ENCODE measurements around the gene TEX9.
"Not testable (repeated sequence)": the region's sequence is repeated elsewhere in the genome, so short reads cannot be mapped to it uniquely, and the experiment has no call there.

Gene TEX9

GRCh38 chr15:56361987-56362386 lies 3.2 kb upstream of the TEX9 start:
- in situ Hi-C loops (cut with MboI; ENCODE audit: low sequenced_read_pairs), result no loop called here

DNA sequence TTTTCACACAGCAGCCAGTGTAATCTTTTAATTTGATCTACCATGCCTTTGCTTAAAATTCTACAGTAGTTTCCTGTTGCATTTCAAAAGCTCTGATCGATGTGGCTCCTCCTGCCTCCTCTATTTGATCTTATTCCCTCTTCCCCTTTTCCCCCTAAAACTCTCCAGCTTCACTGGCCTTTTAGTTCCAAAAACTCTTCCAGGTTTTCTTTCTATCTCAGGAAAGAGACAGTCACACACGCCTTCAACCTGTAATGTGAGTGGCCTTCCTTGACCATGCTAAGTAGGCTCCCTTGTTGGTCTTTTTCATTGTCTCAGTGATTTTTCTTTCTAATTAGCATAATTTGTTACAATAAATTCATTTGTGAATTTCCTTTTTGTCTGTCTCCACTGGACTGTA lies 985 bp downstream of the TEX9 start:
- in situ Hi-C loops (cut with MboI; ENCODE audit: low sequenced_read_pairs), result no loop called here

- in situ Hi-C loops (cut with MboI; ENCODE audit: low sequenced_read_pairs), result no loop called here
These were observed 1.9 kb downstream of the TEX9 start for GRCh38 chr15:56367156-56367555.

- in situ Hi-C loops (cut with MboI; ENCODE audit: low sequenced_read_pairs), result no loop called here
These were observed 4.0 kb downstream of the TEX9 start for GRCh38 chr15:56369234-56369633.

DNA sequence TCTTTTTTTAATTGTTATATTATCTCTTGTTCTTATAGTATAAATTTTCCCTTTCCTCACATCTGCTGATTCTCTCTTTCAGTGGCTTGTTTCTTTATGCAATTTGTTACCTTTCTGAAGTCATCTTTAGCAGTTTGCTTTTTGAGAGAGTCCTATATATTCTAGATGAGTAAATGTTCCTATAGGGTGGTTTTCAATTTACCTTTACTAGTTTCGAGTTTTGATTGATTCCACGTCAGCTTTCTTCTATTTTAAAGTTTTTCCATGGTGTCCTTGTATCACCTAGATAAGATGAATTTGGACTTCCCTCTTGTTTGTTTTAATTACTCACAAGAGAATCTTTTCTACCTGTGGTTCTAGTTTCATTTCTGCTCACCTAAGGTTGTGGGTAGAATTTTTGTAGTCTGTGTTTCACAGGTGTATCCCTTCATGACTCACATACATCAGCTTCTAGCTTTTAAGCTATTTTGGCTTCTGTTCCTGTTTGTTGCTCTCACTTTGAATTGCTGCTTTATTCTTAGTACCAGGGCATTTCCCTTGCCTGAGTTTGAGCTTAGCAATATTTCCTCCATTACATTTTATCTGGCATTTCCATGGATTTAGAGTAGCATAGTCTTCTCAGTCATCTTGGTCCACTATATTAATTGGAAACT lies 6.4 kb downstream of the TEX9 start:
- in situ Hi-C loops (cut with MboI; ENCODE audit: low sequenced_read_pairs), result no loop called here

DNA sequence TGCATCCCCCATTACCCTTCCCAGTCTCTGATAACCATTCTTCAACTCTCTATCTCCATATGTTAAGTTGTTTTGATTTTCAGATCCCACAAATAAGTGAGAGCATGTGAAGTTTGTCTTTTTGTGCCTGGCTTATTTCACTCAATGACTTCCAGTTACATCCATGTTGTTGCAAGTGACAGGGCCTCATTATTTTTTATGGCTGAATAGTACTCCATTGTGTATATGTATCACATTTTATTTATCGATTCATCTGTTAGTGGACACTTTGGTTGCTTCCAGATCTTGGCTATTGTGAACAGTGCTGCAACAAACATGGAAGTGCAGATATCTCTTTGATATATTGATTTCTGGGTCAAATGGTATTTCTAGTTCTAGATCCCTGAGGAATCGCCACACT lies 9.5 kb downstream of the TEX9 start:
- in situ Hi-C loops (cut with MboI; ENCODE audit: low sequenced_read_pairs), result not testable (repeated sequence)

DNA sequence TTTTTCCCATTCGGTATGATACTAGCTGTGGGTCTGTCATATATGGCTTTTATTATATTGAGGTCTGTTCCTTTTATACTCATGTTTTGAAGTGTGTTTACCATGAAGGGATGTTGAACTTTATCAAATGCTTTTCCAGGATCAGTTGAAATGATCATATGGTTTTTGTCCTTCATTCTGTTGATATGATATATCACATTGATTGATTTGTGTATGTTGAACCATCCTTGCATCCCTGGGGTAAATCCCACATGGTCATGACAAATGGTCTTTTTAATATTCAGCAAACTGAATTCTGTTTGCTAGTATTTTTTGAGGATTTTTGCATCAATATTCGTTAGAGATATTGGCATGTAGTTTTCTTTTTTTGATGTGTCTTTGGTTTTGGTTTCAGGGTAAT lies 12.6 kb downstream of the TEX9 start:
- in situ Hi-C loops (cut with MboI; ENCODE audit: low sequenced_read_pairs), result not testable (repeated sequence)

- in situ Hi-C loops (cut with MboI; ENCODE audit: low sequenced_read_pairs), result no loop called here
These were observed 17.8 kb downstream of the TEX9 start for GRCh38 chr15:56383010-56383409.

DNA sequence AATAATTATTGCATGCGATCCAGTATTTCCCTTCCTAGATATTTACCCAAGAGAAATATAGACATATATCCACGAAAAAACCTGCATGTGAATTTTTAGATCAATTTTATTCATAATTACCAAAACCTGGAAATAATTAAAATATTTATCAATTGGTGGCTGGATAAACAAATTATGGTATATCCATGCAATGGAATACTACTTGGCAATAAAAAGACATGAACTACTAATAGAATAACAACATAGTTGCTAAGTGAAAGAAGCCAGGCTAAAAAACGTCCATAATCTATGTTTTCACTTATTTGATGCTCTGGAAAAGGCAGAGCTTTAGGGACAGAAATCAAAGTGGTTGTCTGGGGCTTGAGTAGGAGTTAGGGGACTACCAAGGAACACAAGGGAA lies 20.7 kb downstream of the TEX9 start:
- in situ Hi-C loops (cut with MboI; ENCODE audit: low sequenced_read_pairs), result no loop called here

DNA sequence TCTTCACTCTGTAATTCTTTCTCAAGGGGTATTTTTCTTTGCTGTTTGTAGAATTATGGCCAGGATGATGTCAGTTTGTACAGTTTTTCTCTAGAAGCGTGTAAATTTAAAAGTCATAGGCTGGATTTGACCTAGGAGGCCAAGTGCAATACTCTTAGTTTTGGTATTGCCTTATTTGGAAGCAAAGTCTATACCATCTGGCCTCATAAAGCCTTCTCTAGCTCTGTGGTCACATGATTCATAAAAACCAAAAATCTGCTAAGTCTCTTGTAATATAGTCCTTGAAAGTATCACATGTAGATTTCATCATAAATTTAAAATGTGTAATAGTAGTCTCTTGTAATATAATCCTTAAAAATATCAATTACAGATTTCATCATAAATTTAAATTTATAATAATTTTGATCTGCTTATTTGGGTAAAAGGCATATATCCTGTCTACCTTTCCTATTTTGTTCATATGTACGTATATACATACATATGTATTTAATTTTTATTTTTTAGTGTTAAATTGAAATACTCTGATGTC lies 25.6 kb downstream of the TEX9 start:
- in situ Hi-C loops (cut with MboI; ENCODE audit: low sequenced_read_pairs), result no loop called here

DNA sequence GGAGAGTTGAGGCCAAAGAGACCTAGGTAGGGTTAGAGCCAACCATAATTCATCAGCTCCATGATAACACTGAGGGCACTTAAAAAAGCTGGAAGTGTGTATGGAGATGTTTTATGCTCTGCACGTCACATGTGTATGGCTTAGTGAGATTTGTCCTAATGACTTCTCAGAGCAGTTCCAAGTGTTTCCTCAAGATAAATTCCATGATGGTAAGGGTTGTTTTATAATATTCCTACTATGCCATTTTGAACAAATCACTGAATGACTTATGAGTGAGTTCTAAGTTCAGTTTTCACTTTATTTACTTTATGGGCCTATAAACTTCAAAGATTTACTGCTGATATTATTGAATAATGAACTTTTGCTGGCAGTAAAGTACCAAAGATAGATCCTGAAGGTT lies 28.1 kb downstream of the TEX9 start:
- in situ Hi-C loops (cut with MboI; ENCODE audit: low sequenced_read_pairs), result no loop called here

DNA sequence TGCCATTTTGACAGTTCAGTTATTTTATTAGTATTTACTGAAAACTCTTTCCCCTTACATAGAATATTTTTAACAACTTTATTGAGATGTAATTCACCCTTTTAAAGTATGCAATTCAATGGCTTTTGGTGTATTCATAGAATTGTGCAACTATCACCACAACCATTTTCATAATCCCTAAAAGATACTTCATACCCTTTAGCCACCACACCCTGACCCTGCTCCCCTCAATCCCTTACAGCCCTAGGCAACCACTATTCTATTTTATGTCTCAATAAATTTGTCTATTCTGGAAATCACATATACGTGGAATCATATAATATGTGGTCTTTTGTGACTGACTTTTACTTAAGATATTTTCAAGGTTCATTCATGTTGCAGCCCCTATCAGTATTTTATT lies 29.7 kb downstream of the TEX9 start:
- in situ Hi-C loops (cut with MboI; ENCODE audit: low sequenced_read_pairs), result no loop called here

DNA sequence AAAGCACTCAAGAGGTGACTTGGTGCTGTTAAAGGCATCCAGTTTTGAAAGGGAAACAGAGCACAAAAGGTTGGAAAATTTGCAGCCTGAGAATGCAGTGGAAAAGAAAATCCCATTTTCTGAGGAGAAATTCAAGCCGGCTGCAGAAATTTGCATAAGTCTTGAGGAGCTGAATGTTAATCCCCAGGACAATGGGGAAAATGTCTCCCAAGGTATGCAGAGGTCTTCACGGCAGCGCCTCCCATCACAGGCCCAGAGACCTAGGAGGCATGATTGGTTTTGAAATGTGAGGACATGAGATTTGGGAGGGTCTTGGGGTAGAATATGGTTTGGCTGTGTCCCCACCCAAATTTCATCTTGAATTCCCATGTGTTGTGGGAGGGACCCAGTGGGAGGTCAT lies 32.1 kb downstream of the TEX9 start:
- in situ Hi-C loops (cut with MboI; ENCODE audit: low sequenced_read_pairs), result not testable (repeated sequence)

DNA sequence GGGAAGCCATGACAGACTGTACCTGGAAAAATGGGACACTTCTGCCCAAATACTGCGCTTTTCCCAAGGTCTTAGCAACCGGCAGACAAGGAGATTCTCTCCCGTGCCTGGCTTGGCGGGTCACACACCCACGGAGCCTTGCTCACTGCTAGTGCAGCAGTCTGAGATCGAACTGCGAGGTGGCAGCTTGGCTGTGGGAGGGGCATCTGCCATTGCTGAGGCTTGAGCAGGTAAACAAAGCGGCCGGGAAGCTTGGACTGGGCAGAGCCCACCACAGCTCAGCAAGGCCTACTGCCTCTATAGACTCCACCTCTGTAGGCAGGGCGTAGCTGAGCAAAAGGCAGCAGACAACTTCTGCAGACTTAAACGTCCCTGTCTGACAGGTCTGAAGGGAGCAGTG lies 34.0 kb downstream of the TEX9 start:
- in situ Hi-C loops (cut with MboI; ENCODE audit: low sequenced_read_pairs), result not testable (repeated sequence)

- in situ Hi-C loops (cut with MboI; ENCODE audit: low sequenced_read_pairs), result no loop called here
These were observed 45.5 kb downstream of the TEX9 start for GRCh38 chr15:56410721-56411120.

- in situ Hi-C loops (cut with MboI; ENCODE audit: low sequenced_read_pairs), result no loop called here
These were observed 46.0 kb downstream of the TEX9 start for GRCh38 chr15:56411122-56411749.

GRCh38 chr15:56413114-56413733 lies 48.0 kb downstream of the TEX9 start:
- in situ Hi-C loops (cut with MboI; ENCODE audit: low sequenced_read_pairs), result not testable (repeated sequence)

- in situ Hi-C loops (cut with MboI; ENCODE audit: low sequenced_read_pairs), result no loop called here
These were observed 60.0 kb downstream of the TEX9 start for GRCh38 chr15:56425276-56425675.

- in situ Hi-C loops (cut with MboI; ENCODE audit: low sequenced_read_pairs), result no loop called here
These were observed 60.8 kb downstream of the TEX9 start for GRCh38 chr15:56425976-56426375.

DNA sequence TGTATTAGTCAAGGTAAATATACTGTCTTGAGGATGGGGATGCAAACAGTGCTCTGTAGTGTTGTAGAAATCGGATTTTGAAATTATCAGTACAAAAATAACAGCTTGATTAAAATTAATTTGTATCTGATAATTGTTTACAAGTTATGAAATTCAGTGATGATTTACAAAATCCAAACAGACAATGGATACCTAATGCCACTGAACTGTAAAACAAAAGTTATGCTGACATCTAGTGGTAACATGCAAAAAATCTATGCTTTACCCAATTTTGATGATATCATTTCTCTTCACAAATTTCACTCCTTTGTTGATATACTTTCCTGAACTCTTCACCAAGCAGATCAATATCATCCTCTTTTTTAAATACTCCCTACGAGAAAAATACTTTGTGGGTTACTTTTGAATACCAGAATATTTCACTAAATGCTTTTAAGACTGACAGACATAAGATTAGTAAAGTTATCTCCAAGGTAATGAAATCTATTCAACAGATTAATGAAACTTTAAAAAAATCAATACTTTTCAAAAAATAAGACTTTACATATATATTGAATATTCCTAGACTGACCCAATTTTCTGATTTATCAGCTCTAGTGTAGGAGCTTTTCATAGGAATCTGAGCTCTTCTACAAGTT lies 63.7 kb downstream of the TEX9 start:
- in situ Hi-C loops (cut with MboI; ENCODE audit: low sequenced_read_pairs), result no loop called here

GRCh38 chr15:56432304-56432703 lies 67.1 kb downstream of the TEX9 start:
- in situ Hi-C loops (cut with MboI; ENCODE audit: low sequenced_read_pairs), result no loop called here

Measured in HL-60/S4 treated with phorbol 12-myristate 13-acetate at 8.2 ng/mL for 4 days and 3 days (cell line).